ENCODE results near the gene TANC1. TPM values are rescaled to one million over a fixed set of nuclear protein-coding genes. Genes with fewer than 3 reads are reported as not detected.

TANC1 gene
- total RNA-seq, 8 experiments from 2014 or later = 2.8 to 47.3 (median 6.9) TPM

GRCh38 chr2:158989165-158989564, 20.7 kb downstream of the TANC1 start:
- H3K4me1 ChIP-seq (replicated peaks in 1 of 2) = peaks cover 0 to 3% of the 10 kb centered on the region in 2 donors

GRCh38 chr2:158990397-158991214, 22.2 kb downstream of the TANC1 start:
- WGBS, 10 experiments = 85 to 100% (median 92%) methylated on average over 2 to 5 of the region's 6 CpGs; no CpG with 5 or more reads in 2 of the 10 experiments
- peak in 3 of 8 experiments; percentile 36 to 97 (median 63) for ATAC-seq (replicated peaks in 6 of 8)
- no peak overlapping the region for H3K27ac ChIP-seq
- in situ Hi-C loops (cut with MboI; ENCODE audit: low pct_unique_long_range_greater_than_20kb in 2 of 9, low sequenced_read_pairs in 9 of 9, unreplicated experiment in 9 of 9) = no loop called here
- H3K4me1 ChIP-seq (replicated peaks in 1 of 2) = no peaks in the 10 kb centered on the region
- H3K4me3 ChIP-seq = no peak overlapping the region

More at GRCh38 chr2:158989165-158989564, 20.7 kb downstream of the TANC1 start:
- no peak for ATAC-seq (replicated peaks in 6 of 8)
- Histone ChIP-seq H3K27ac (no peak overlapping the region), H3K4me3 (no peak overlapping the region)
- in situ Hi-C loops (cut with MboI; ENCODE audit: low pct_unique_long_range_greater_than_20kb in 2 of 9, low sequenced_read_pairs in 9 of 9, unreplicated experiment in 9 of 9) = no loop called here
- 60 to 93% (median 83%) methylated on average over 2 to 4 of the region's 5 CpGs; no CpG with 5 or more reads in 3 of the 10 experiments for WGBS, 10 experiments

GRCh38 chr2:158993030-158993429, 24.6 kb downstream of the TANC1 start:
- in situ Hi-C loops (cut with MboI; ENCODE audit: low pct_unique_long_range_greater_than_20kb in 2 of 9, low sequenced_read_pairs in 9 of 9, unreplicated experiment in 9 of 9) = no loop called here
- 73 to 100% (median 93%) methylated on average over 1 to 5 of the region's 5 CpGs; no CpG with 5 or more reads in 1 of the 10 experiments for WGBS, 10 experiments
- Histone ChIP-seq H3K27ac (no peak overlapping the region), H3K4me3 (no peak overlapping the region), H3K4me1 (replicated peaks in 1 of 2) (no peaks in the 10 kb centered on the region)
- no peak for ATAC-seq (replicated peaks in 6 of 8)

GRCh38 chr2:158993721-158994587, 25.5 kb downstream of the TANC1 start:
- H3K27ac ChIP-seq = no peak overlapping the region
- 68 to 100% (median 98%) methylated on average over 1 to 4 of the region's 4 CpGs for WGBS, 10 experiments
- in situ Hi-C loops (cut with MboI; ENCODE audit: low pct_unique_long_range_greater_than_20kb in 2 of 9, low sequenced_read_pairs in 9 of 9, unreplicated experiment in 9 of 9) = no loop called here
- H3K4me1 ChIP-seq (replicated peaks in 1 of 2) = peaks cover 2 to 7% of the 10 kb centered on the region in 2 donors
- no peak overlapping the region for H3K4me3 ChIP-seq
- no peak for ATAC-seq (replicated peaks in 6 of 8)

GRCh38 chr2:158994920-158995676, 26.7 kb downstream of the TANC1 start:
- 0 to 100% (median 68%) methylated on average over 1 to 5 of the region's 5 CpGs for WGBS, 10 experiments
- no peak overlapping the region for H3K27ac ChIP-seq
- no peak overlapping the region for H3K4me3 ChIP-seq
- H3K4me1 ChIP-seq (replicated peaks in 1 of 2) = peaks cover 9 to 17% of the 10 kb centered on the region in 2 donors
- ATAC-seq (replicated peaks in 6 of 8) = peak in 1 of 8 experiments; percentile 38
- in situ Hi-C loops (cut with MboI; ENCODE audit: low pct_unique_long_range_greater_than_20kb in 2 of 9, low sequenced_read_pairs in 9 of 9, unreplicated experiment in 9 of 9) = no loop called here

- peaks cover 9 to 17% of the 10 kb centered on the region in 2 donors for H3K4me1 ChIP-seq (replicated peaks in 1 of 2)
- 38 to 88% (median 83%) methylated on average over 3 to 5 of the region's 5 CpGs; no CpG with 5 or more reads in 4 of the 10 experiments for WGBS, 10 experiments
- ATAC-seq (replicated peaks in 6 of 8) = no peak
- in situ Hi-C loops (cut with MboI; ENCODE audit: low pct_unique_long_range_greater_than_20kb in 2 of 9, low sequenced_read_pairs in 9 of 9, unreplicated experiment in 9 of 9) = no loop called here
- H3K4me3 ChIP-seq = no peak overlapping the region
- no peak overlapping the region for H3K27ac ChIP-seq
Measured at GRCh38 chr2:158995677-158996049, 27.2 kb downstream of the TANC1 start.

- H3K4me3 ChIP-seq = no peak overlapping the region
- in situ Hi-C loops (cut with MboI; ENCODE audit: low pct_unique_long_range_greater_than_20kb in 2 of 9, low sequenced_read_pairs in 9 of 9, unreplicated experiment in 9 of 9) = no loop called here
- WGBS, 10 experiments = 82 to 100% (median 97%) methylated on average over 1 to 4 of the region's 4 CpGs
- no peak overlapping the region for H3K27ac ChIP-seq
- peaks cover 9 to 17% of the 10 kb centered on the region in 2 donors for H3K4me1 ChIP-seq (replicated peaks in 1 of 2)
- no peak for ATAC-seq (replicated peaks in 6 of 8)
Measured at GRCh38 chr2:158996378-158996993, 28.0 kb downstream of the TANC1 start.

- H3K27ac ChIP-seq = no peak overlapping the region
- in situ Hi-C loops (cut with MboI; ENCODE audit: low pct_unique_long_range_greater_than_20kb in 2 of 9, low sequenced_read_pairs in 9 of 9, unreplicated experiment in 9 of 9) = no loop called here
- WGBS, 10 experiments = 55 to 100% (median 87%) methylated on average over 1 to 4 of the region's 4 CpGs
- H3K4me3 ChIP-seq = no peak overlapping the region
- H3K4me1 ChIP-seq (replicated peaks in 1 of 2) = peaks cover 9 to 17% of the 10 kb centered on the region in 2 donors
- ATAC-seq (replicated peaks in 6 of 8) = no peak
Measured at GRCh38 chr2:158997037-158997790, 28.8 kb downstream of the TANC1 start.

- H3K4me1 ChIP-seq (replicated peaks in 1 of 2) = peaks cover 9 to 17% of the 10 kb centered on the region in 2 donors
- peak; percentile 53 to 81 (median 74) for ATAC-seq (replicated peaks in 6 of 8)
- WGBS, 10 experiments = 20 to 93% (median 69%) methylated on average over 1 to 5 of the region's 6 CpGs; no CpG with 5 or more reads in 4 of the 10 experiments
- in situ Hi-C loops (cut with MboI; ENCODE audit: low pct_unique_long_range_greater_than_20kb in 2 of 9, low sequenced_read_pairs in 9 of 9, unreplicated experiment in 9 of 9) = no loop called here
- H3K27ac ChIP-seq = no peak overlapping the region
- H3K4me3 ChIP-seq = no peak overlapping the region
Measured at GRCh38 chr2:158998551-158999248, 30.3 kb downstream of the TANC1 start.

- peak overlapping the region in 1 of 2 donors; percentile 29 for H3K27ac ChIP-seq
- in situ Hi-C loops (cut with MboI; ENCODE audit: low pct_unique_long_range_greater_than_20kb in 2 of 9, low sequenced_read_pairs in 9 of 9, unreplicated experiment in 9 of 9) = no loop called here
- ATAC-seq (replicated peaks in 6 of 8) = no peak
- no peak overlapping the region for H3K4me3 ChIP-seq
- WGBS, 10 experiments = 49 to 100% (median 84%) methylated on average over 1 to 4 of the region's 4 CpGs; no CpG with 5 or more reads in 2 of the 10 experiments
- peaks cover 9 to 17% of the 10 kb centered on the region in 2 donors for H3K4me1 ChIP-seq (replicated peaks in 1 of 2)
Measured at GRCh38 chr2:158999458-158999857, 31.0 kb downstream of the TANC1 start.

GRCh38 chr2:159000072-159000471, 31.6 kb downstream of the TANC1 start:
- in situ Hi-C loops (cut with MboI; ENCODE audit: low pct_unique_long_range_greater_than_20kb in 2 of 9, low sequenced_read_pairs in 9 of 9, unreplicated experiment in 9 of 9) = no loop called here
- no peak overlapping the region for H3K4me3 ChIP-seq
- ATAC-seq (replicated peaks in 6 of 8) = no peak
- no peak overlapping the region for H3K27ac ChIP-seq
- WGBS, 10 experiments = 86 to 100% (median 100%) methylated on average over 2 to 7 of the region's 8 CpGs; no CpG with 5 or more reads in 2 of the 10 experiments
- peaks cover 9 to 17% of the 10 kb centered on the region in 2 donors for H3K4me1 ChIP-seq (replicated peaks in 1 of 2)
